K562 (cell line): ENCODE data around the gene ZBTB47. TPM values are rescaled to one million over a fixed set of nuclear protein-coding genes. Genes with fewer than 3 reads are reported as not detected.

Experiments
- ARID1B ChIP-seq: fragments of 450-650 bp; IDR thresholded peaks from 2 replicates; pipeline ENCODE4 v1.6.1; 2016; ENCODE audit warnings: antibody characterized with exemption, mild to moderate bottlenecking, inconsistent platforms
- BRF2 ChIP-seq: IDR thresholded peaks from 3 replicates; pipeline ENCODE4 v1.6.1; 2011; ENCODE audit warnings: borderline replicate concordance, mild to moderate bottlenecking; ENCODE audit not compliant: insufficient read length, insufficient read depth
- CTBP1 ChIP-seq: fragments of 450-650 bp; IDR thresholded peaks from 2 replicates; pipeline ENCODE4 v1.6.1; 2016; ENCODE audit warnings: borderline replicate concordance
- FIP1L1 ChIP-seq: fragments of 200-400 bp; formaldehyde crosslinking; IDR thresholded peaks from 2 replicates; pipeline ENCODE4 v1.6.1; 2018; ENCODE audit warnings: mild to moderate bottlenecking, low read depth, low read length; ENCODE audit not compliant: poor library complexity, severe bottlenecking
- GABPB2 ChIP-seq: fragments of 250-450 bp; sonication (Bioruptor Pico); conservative IDR thresholded peaks from 2 replicates; pipeline ENCODE4 v1.5.1; 2021; ENCODE audit warnings: mild to moderate bottlenecking
- HNRNPL ChIP-seq: fragments of 200-400 bp; formaldehyde crosslinking; IDR thresholded peaks from 2 replicates; pipeline ENCODE4 v1.6.1; 2017; ENCODE audit warnings: low read depth, mild to moderate bottlenecking, low read length
- JUN ChIP-seq, 2 experiments: sonication (generic) in 1 of 2; formaldehyde crosslinking in 1 of 2; IDR thresholded peaks; 2 replicates each; pipeline versions ENCODE4 v1.6.1 to v1.8.0; 2012 to 2022; ENCODE audit warnings: borderline replicate concordance in 2 of 2, mild to moderate bottlenecking in 2 of 2, improper control_type of control experiment in 1 of 2, low read depth in 1 of 2, low read length in 1 of 2, missing genetic modification reagents in 1 of 2
- KLF13 ChIP-seq: fragments of 450-650 bp; IDR thresholded peaks from 2 replicates; pipeline ENCODE4 v1.6.1; 2016; ENCODE audit warnings: missing genetic modification characterization, low read depth, mild to moderate bottlenecking, missing compliant biosample characterization, moderate library complexity, borderline replicate concordance
- MBD1 ChIP-seq: fragments of 250-450 bp; sonication (Bioruptor Pico); IDR thresholded peaks from 2 replicates; pipeline ENCODE4 v1.8.0; 2022; ENCODE audit warnings: inconsistent platforms
- MEF2D ChIP-seq: conservative IDR thresholded peaks from 2 replicates; pipeline ENCODE4 v1.6.1; 2016; ENCODE audit warnings: low read depth, missing genetic modification characterization, missing compliant biosample characterization
- MXI1 ChIP-seq: IDR thresholded peaks from 2 replicates; pipeline ENCODE4 v1.6.1; 2011; ENCODE audit warnings: low read depth, mild to moderate bottlenecking, improper control_type of control experiment, low read length
- NFATC3 ChIP-seq: fragments of 450-650 bp; IDR thresholded peaks from 2 replicates; pipeline ENCODE4 v1.6.1; 2017; ENCODE audit warnings: mild to moderate bottlenecking
- NFE2 ChIP-seq: IDR thresholded peaks from 2 replicates; pipeline ENCODE4 v1.6.1; 2014; ENCODE audit warnings: antibody characterized with exemption, low read depth
- POLR2G ChIP-seq: fragments of 200-400 bp; formaldehyde crosslinking; IDR thresholded peaks from 2 replicates; pipeline ENCODE4 v1.6.1; 2017; ENCODE audit warnings: low read depth, mild to moderate bottlenecking, antibody characterized with exemption, low read length, moderate library complexity
- RAD51 ChIP-seq: fragments of 450-650 bp; IDR thresholded peaks from 2 replicates; pipeline ENCODE4 v1.7.1; 2016; ENCODE audit warnings: low read depth, mild to moderate bottlenecking, borderline replicate concordance
- RBBP5 ChIP-seq: fragments of 200-600 bp; sonication (generic); IDR thresholded peaks from 2 replicates; pipeline ENCODE4 v1.6.1; 2012; ENCODE audit warnings: borderline replicate concordance, mild to moderate bottlenecking, low read length, control low read depth, inconsistent platforms; ENCODE audit not compliant: insufficient read depth, poor library complexity, severe bottlenecking
- SAP30 ChIP-seq: fragments of 200-600 bp; sonication (generic); IDR thresholded peaks from 2 replicates; pipeline ENCODE4 v1.6.1; 2012; ENCODE audit warnings: borderline replicate concordance, low read depth, mild to moderate bottlenecking, moderate library complexity, low read length, control low read depth, inconsistent platforms; ENCODE audit not compliant: insufficient read depth, poor library complexity, severe bottlenecking
- SMAD1 ChIP-seq: fragments of 150-350 bp; IDR thresholded peaks from 2 replicates; pipeline ENCODE4 v1.6.1; 2014; ENCODE audit warnings: low read length, low read depth; ENCODE audit not compliant: partially characterized antibody
- SNRNP70 ChIP-seq: fragments of 200-400 bp; formaldehyde crosslinking; optimal IDR thresholded peaks from 2 replicates; pipeline ENCODE3; 2017; ENCODE audit warnings: low read depth, low read length
- USF2 ChIP-seq: sonication (generic); formaldehyde crosslinking; IDR thresholded peaks from 2 replicates; pipeline ENCODE4 v1.5.0; 2020; ENCODE audit warnings: missing genetic modification reagents
- ZFX ChIP-seq: sonication (generic); formaldehyde crosslinking; IDR thresholded peaks from 2 replicates; pipeline ENCODE4 v1.8.0; 2022; ENCODE audit warnings: mild to moderate bottlenecking, missing genetic modification reagents, moderate library complexity
- ZNF75A ChIP-seq: fragments of 450-650 bp; formaldehyde crosslinking; IDR thresholded peaks from 2 replicates; pipeline ENCODE4 v1.4.0; 2020; ENCODE audit warnings: mild to moderate bottlenecking
- polyA plus RNA-seq, 8 experiments: library from polyadenylated mRNA; depleted of rRNA in 4 of 8; stranded (reverse) in 5 of 8; unstranded in 3 of 8; fragments of >200 nt; fragmentation: Nextera tagmentation in 2 of 8; fragmentation: Illumina TruSeq in 1 of 8; extraction: Ambion mirVana in 2 of 8; extraction: Trizol in 1 of 8; gene quantifications; 2 replicates each; pipeline versions ENCODE4 v1.2.1 to v1.2.3, GENCODE V29; 2011 to 2014; ENCODE audit warnings: inconsistent platforms in 1 of 8, missing spikeins in 1 of 8
- total RNA-seq, 7 experiments: library from RNA; depleted of rRNA in 6 of 7; stranded (reverse); fragments of >200 nt in 6 of 7; fragmentation: Illumina TruSeq in 2 of 7; extraction: Trizol in 2 of 7; gene quantifications; 2 replicates each; pipeline versions ENCODE4 v1.2.1 to v1.2.3, GENCODE V29; 2011 to 2021; ENCODE audit warnings: low replicate concordance in 1 of 7

ZBTB47 gene
- total and polyA plus RNA-seq, 9 of the 15 experiments (the other 6 are each of a cell fraction or from before 2014, with no cell fraction given) = 0.11 to 4.6 (median 1.7) TPM; not detected in 1

- TF ChIP-seq BRF2 (no peak), JUN (IDR thresholded peaks at IDR 0.05; ENCODE audit: borderline replicate concordance, low read depth, low read length) (no peak), JUN (CRISPR knock-in tag; IDR thresholded peaks at IDR 0.05; ENCODE audit: borderline replicate concordance) (no peak), MEF2D (tag) (no peak), MXI1 (no peak), MBD1 (CRISPR knock-in tag) (no peak), ARID1B (no peak), RBBP5 (peak; percentile 21), NFATC3 (no peak), POLR2G (peak; percentile 75), ZNF75A (CRISPR knock-in tag) (no peak), RAD51 (peak; percentile 36; the same call in 1 of the 2 replicates), SNRNP70 (no peak), SAP30 (no peak), USF2 (CRISPR knock-in tag) (peak; percentile 71), SMAD1 (no peak), NFE2 (no peak), ZFX (CRISPR knock-in tag) (peak; percentile 81), HNRNPL (0 out of 2 replicates have a peak, but pooled peaks have one; percentile 17), KLF13 (no peak), FIP1L1 (peak; percentile 81), GABPB2 (CRISPR knock-in tag) (no peak), CTBP1 (peak; percentile 32; the same call in 1 of the 2 replicates)
Observed at GRCh38 chr3:42654331-42655201, 1.1 kb downstream of the ZBTB47 start (continued).
